Fibroblast of lung (primary cell): Measurements from ENCODE around the gene CIB4. TPM values are rescaled to one million over a fixed set of nuclear protein-coding genes. Genes with fewer than 3 reads are reported as not detected.

Experiments
- DNase-seq, 2 donors: peaks; one replicate each; pipeline versions ENCODE4 v3.0.0 to v3.0.0-alpha.2; 2010; ENCODE audit warnings: low read depth in 2 of 2
- H2AFZ ChIP-seq: 2 replicates; pipeline ENCODE4 v1.5.1; 2012; ENCODE audit warnings: low read length, control low read depth, inconsistent platforms
- H3K27ac ChIP-seq: 2 replicates; pipeline ENCODE4 v1.5.1; 2011; ENCODE audit warnings: low read length, control low read depth; ENCODE audit not compliant: insufficient read depth
- H3K27me3 ChIP-seq: 2 replicates; pipeline ENCODE4 v1.5.1; 2011; ENCODE audit warnings: mild to moderate bottlenecking, low read length; ENCODE audit not compliant: control insufficient read depth, insufficient read depth
- H3K36me3 ChIP-seq: 2 replicates; pipeline ENCODE4 v1.5.1; 2011; ENCODE audit warnings: low read length; ENCODE audit not compliant: control insufficient read depth, insufficient read depth
- H3K4me1 ChIP-seq: 2 replicates; pipeline ENCODE4 v1.5.1; 2011; ENCODE audit warnings: low read length; ENCODE audit not compliant: control insufficient read depth, insufficient read depth; ENCODE audit errors: extremely low read depth
- H3K4me2 ChIP-seq: 2 replicates; pipeline ENCODE4 v1.5.1; 2011; ENCODE audit warnings: low read length, control low read depth; ENCODE audit not compliant: insufficient read depth; ENCODE audit errors: extremely low read depth
- H3K4me3 ChIP-seq, 4 experiments: fragments of 200-600 bp in 1 of 4; sonication (generic) in 1 of 4; replicated peaks in 1 of 4; 2 replicates each; pipeline ENCODE4 v1.5.1; 2011 to 2016; ENCODE audit warnings: low read length in 4 of 4, low read depth in 3 of 4, mild to moderate bottlenecking in 3 of 4, control low read depth in 2 of 4, inconsistent platforms in 1 of 4, mixed read lengths in 1 of 4; ENCODE audit not compliant: insufficient read depth in 1 of 4; ENCODE audit errors: control extremely low read depth in 1 of 4
- H3K79me2 ChIP-seq: 2 replicates; pipeline ENCODE4 v1.5.1; 2012; ENCODE audit warnings: mild to moderate bottlenecking, low read length, inconsistent platforms; ENCODE audit not compliant: control insufficient read depth, insufficient read depth
- H3K9ac ChIP-seq: 2 replicates; pipeline ENCODE4 v1.5.1; 2011; ENCODE audit warnings: mild to moderate bottlenecking, low read length, control low read depth; ENCODE audit not compliant: insufficient read depth
- H3K9me3 ChIP-seq: 2 replicates; pipeline ENCODE4 v1.5.1; 2012; ENCODE audit warnings: low read depth, low read length; ENCODE audit not compliant: control insufficient read depth, insufficient read depth
- H4K20me1 ChIP-seq: 2 replicates; pipeline ENCODE4 v1.5.1; 2011; ENCODE audit warnings: low read length; ENCODE audit not compliant: control insufficient read depth, insufficient read depth; ENCODE audit errors: extremely low read depth
- EZH2 ChIP-seq: IDR thresholded peaks from 2 replicates; pipeline ENCODE4 v1.5.1; 2012; ENCODE audit warnings: low read length, control low read depth, mild to moderate bottlenecking; ENCODE audit errors: missing control alignments
- polyA plus RNA-seq, 2 donors: library from polyadenylated mRNA; depleted of rRNA in 1 of 2; stranded (reverse) in 1 of 2; unstranded in 1 of 2; fragments of >200 nt; gene quantifications; 2 replicates each; pipeline ENCODE4 v1.2.1, GENCODE V29; 2011 to 2012; ENCODE audit warnings: missing spikeins in 1 of 2
- total RNA-seq: library from RNA; depleted of rRNA; stranded (reverse); fragments of >200 nt; gene quantifications from 2 replicates; pipeline ENCODE4 v1.2.1, GENCODE V29; 2014
- TF ChIP-seq, protein P1 (sequence below), 2 donors: IDR thresholded peaks in 1 of 2; conservative IDR thresholded peaks in 1 of 2; 1 replicate in 1 of 2; 2 replicates in 1 of 2; pipeline ENCODE4 v1.5.1; 2011 to 2012; ENCODE audit warnings: low read length in 2 of 2, control low read depth in 1 of 2, inconsistent platforms in 1 of 2, low read depth in 1 of 2, mild to moderate bottlenecking in 1 of 2

CIB4 gene
- total and polyA plus RNA-seq, 2 donors (not counting 1 experiment from before 2014, with no cell fraction given): not detected

DNA sequence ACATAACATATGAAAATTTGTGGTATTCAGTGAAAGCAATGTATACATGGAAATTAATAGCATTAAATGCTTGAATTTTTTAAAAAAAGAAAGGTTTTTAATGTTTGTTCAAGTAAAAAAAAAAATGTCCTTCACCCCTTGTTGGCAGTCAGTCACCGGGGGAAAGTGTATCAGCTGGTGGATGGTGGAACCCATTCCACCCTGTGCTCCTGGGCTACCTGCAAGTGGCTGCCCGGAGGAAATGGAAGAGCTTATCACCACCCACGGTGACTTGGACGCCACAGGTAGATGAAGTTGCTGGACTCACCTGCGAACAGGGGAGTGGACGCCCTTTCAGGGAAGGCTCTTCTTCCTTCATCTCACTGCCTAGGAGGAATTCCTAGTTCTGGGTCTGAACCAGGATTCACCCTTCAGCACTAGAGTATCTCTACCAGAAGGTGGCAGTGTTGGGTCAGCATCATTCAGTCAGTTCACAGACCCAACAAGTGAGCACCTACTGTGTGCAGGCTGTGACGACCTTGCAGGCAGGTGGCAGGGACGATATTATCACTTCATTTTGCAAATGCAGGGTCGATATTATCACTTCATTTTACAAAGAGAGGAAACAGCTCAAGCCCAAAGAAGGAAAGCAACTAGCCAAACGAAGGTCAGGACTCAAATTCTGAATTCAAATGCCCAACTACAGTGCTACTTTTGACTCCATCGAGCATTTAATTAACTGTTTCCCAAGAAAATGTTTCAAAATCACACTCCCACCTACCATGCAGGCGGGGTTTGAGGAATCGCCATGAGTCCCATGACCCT, 35.8 kb downstream of the CIB4 start:
- H4K20me1 ChIP-seq: no peaks in the 10 kb centered on the region
- no peaks in the 10 kb centered on the region for H3K9me3 ChIP-seq
- no peak overlapping the region for H3K4me3 ChIP-seq
- no peaks in the 10 kb centered on the region for H3K79me2 ChIP-seq
- H3K36me3 ChIP-seq: no peaks in the 10 kb centered on the region
- H3K4me2 ChIP-seq: no peak overlapping the region
- peak; percentile 36 to 63 for DNase-seq
- TF ChIP-seq, protein P1, sequence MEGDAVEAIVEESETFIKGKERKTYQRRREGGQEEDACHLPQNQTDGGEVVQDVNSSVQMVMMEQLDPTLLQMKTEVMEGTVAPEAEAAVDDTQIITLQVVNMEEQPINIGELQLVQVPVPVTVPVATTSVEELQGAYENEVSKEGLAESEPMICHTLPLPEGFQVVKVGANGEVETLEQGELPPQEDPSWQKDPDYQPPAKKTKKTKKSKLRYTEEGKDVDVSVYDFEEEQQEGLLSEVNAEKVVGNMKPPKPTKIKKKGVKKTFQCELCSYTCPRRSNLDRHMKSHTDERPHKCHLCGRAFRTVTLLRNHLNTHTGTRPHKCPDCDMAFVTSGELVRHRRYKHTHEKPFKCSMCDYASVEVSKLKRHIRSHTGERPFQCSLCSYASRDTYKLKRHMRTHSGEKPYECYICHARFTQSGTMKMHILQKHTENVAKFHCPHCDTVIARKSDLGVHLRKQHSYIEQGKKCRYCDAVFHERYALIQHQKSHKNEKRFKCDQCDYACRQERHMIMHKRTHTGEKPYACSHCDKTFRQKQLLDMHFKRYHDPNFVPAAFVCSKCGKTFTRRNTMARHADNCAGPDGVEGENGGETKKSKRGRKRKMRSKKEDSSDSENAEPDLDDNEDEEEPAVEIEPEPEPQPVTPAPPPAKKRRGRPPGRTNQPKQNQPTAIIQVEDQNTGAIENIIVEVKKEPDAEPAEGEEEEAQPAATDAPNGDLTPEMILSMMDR (conservative IDR thresholded peaks at IDR 0.05 in 1 of 2, IDR thresholded peaks at IDR 0.05 in 1 of 2; ENCODE audit: low read depth in 1 of 2, low read length in 2 of 2): peak; percentile 89 to 93
- peak; percentile 42 for TF ChIP-seq EZH2
- no peak overlapping the region for H3K9ac ChIP-seq
- H3K27ac ChIP-seq: no peak overlapping the region
- H3K27me3 ChIP-seq: peaks cover 9% of the 10 kb centered on the region
- H3K4me1 ChIP-seq: no peaks in the 10 kb centered on the region
- H2AFZ ChIP-seq: no peak overlapping the region

DNA sequence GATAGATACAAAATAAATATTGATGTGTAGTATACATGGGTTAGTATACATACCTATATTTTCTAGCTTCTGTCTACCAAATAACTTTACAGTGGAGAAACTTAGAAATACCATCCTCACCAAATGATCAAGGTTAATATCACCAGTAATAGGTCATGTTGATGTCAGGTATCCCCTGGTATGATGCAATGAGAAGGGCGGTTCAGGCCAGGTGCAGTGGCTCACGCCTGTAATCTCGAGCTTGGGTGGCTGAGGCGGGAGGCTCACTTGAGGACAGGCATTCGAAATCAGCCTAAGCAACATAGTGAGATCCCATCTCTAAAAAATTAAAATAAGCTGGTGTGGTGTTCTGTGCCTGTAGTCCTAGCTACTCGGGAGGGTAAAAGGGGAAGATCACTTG, 38.6 kb downstream of the CIB4 start:
- no peak overlapping the region for H2AFZ ChIP-seq
- no peak overlapping the region for H3K4me2 ChIP-seq
- no peaks in the 10 kb centered on the region for H4K20me1 ChIP-seq
- no peaks in the 10 kb centered on the region for H3K36me3 ChIP-seq
- H3K9me3 ChIP-seq: no peaks in the 10 kb centered on the region
- no peak overlapping the region for H3K27ac ChIP-seq
- H3K9ac ChIP-seq: no peak overlapping the region
- no peak for TF ChIP-seq EZH2
- TF ChIP-seq, protein P1 (conservative IDR thresholded peaks at IDR 0.05 in 1 of 2, IDR thresholded peaks at IDR 0.05 in 1 of 2; ENCODE audit: low read depth in 1 of 2, low read length in 2 of 2): no peak
- peaks cover under 1% of the 10 kb centered on the region for H3K27me3 ChIP-seq
- no peak overlapping the region for H3K4me3 ChIP-seq
- no peaks in the 10 kb centered on the region for H3K79me2 ChIP-seq
- no peaks in the 10 kb centered on the region for H3K4me1 ChIP-seq
- no peak for DNase-seq

DNA sequence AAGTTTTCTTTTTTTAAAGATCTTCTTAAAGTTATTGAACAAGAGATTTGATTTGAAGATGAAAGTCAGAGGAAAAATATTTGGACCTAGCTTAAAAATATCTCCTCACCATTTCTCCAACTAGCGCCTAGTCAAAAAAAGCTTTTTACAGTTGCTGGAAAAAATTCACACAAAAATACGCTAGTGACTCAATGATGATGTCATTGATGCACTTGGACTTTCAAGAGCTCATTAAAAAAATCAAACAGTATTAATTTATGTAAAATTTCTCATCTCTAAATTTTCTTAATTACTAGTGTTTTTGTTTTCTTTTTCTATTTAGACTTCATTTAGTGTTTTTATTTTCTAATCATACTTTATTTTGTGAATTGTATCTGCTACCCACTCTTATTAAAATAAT, 41.8 kb downstream of the CIB4 start:
- Histone ChIP-seq H3K27ac (no peak overlapping the region), H3K36me3 (no peaks in the 10 kb centered on the region)
- TF ChIP-seq, protein P1 (conservative IDR thresholded peaks at IDR 0.05 in 1 of 2, IDR thresholded peaks at IDR 0.05 in 1 of 2; ENCODE audit: low read depth in 1 of 2, low read length in 2 of 2): no peak
- TF ChIP-seq EZH2: no peak

More for the DNA sequence above, 41.8 kb downstream of the CIB4 start:
- no peaks in the 10 kb centered on the region for H3K9me3 ChIP-seq
- no peak for DNase-seq
- no peaks in the 10 kb centered on the region for H4K20me1 ChIP-seq
- no peak overlapping the region for H3K4me3 ChIP-seq
- no peak overlapping the region for H2AFZ ChIP-seq
- H3K79me2 ChIP-seq: no peaks in the 10 kb centered on the region
- H3K9ac ChIP-seq: no peak overlapping the region
- H3K4me1 ChIP-seq: no peaks in the 10 kb centered on the region
- no peak overlapping the region for H3K4me2 ChIP-seq
- peaks cover 9% of the 10 kb centered on the region for H3K27me3 ChIP-seq
